LNCAP (cell line): Measurements from ENCODE around the gene ADAM12.

ENCODE experiments used
- CTCF ChIP-seq: fragments of 450-650 bp; IDR thresholded peaks from 2 replicates; pipeline ENCODE4 v1.5.1; 2017; ENCODE audit warnings: mild to moderate bottlenecking

ADAM12 gene

GRCh38 chr10:126065751-126066377 lies 322.4 kb downstream of the ADAM12 start:
- no peak for TF ChIP-seq CTCF

GRCh38 chr10:126064512-126064911 lies 323.8 kb downstream of the ADAM12 start:
- no peak for TF ChIP-seq CTCF

- TF ChIP-seq CTCF: no peak
Observed at GRCh38 chr10:126063353-126063791, 324.9 kb downstream of the ADAM12 start.

- TF ChIP-seq CTCF: no peak
Observed at GRCh38 chr10:126062131-126063032, 325.9 kb downstream of the ADAM12 start.

- TF ChIP-seq CTCF: no peak
Observed at GRCh38 chr10:126061526-126061925, 326.8 kb downstream of the ADAM12 start.

- no peak for TF ChIP-seq CTCF
Observed at GRCh38 chr10:126060261-126060931, 327.9 kb downstream of the ADAM12 start.

- no peak for TF ChIP-seq CTCF
Observed at GRCh38 chr10:126059076-126059826, 329.0 kb downstream of the ADAM12 start.
